Measurements from ENCODE around the gene FYN.

Gene FYN

DNA sequence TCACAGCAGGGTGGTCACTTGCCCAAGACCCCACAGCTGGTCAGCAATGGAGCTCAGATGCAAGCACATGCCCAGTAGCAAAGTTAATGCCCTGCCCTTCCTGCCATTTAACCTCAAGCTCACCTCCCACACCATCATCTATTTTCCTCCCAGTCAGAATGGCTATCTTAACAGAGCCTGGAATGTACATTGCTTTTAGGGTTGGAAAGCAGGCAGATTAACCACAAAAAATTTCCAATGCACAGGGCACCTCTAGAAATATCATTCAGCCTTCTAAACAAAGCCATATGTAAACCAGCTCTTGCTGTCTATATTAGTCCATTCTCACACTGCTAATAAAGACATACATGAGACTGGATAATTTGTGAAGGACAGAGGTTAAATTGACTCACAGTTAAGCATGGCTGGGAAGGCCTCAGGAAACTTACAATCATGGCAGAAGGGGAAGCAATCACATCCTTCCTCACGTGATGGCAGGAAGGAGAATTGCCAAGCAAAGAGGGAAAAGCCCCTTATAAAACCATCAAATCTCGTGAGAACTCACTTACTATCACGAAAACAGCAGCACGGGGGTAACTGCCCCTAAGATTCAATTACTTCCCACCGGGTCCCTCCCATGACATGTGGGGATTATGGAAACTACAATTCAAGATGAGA, 106.9 kb downstream of the FYN start:
- no peak for DNase-seq

DNA sequence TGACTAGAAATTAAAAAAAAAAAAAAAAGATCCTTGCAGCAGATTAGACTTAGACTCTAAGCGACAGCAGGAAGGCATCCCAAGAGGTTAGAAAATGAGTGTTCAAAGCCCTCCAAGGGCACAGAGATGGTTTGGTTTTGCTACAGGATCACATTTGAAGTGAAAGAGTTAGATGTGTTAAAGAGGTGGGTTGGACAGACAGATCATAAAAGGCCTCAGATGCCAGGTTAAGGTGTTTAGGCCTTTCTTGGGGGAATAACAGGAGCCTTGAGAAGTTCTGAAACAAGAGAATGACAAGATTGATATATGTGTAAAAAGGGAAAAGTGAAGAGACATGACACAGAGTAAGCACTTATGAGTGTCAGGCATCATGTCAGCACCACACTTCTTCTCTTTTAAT, 107.5 kb downstream of the FYN start:
- no peak for DNase-seq

DNA sequence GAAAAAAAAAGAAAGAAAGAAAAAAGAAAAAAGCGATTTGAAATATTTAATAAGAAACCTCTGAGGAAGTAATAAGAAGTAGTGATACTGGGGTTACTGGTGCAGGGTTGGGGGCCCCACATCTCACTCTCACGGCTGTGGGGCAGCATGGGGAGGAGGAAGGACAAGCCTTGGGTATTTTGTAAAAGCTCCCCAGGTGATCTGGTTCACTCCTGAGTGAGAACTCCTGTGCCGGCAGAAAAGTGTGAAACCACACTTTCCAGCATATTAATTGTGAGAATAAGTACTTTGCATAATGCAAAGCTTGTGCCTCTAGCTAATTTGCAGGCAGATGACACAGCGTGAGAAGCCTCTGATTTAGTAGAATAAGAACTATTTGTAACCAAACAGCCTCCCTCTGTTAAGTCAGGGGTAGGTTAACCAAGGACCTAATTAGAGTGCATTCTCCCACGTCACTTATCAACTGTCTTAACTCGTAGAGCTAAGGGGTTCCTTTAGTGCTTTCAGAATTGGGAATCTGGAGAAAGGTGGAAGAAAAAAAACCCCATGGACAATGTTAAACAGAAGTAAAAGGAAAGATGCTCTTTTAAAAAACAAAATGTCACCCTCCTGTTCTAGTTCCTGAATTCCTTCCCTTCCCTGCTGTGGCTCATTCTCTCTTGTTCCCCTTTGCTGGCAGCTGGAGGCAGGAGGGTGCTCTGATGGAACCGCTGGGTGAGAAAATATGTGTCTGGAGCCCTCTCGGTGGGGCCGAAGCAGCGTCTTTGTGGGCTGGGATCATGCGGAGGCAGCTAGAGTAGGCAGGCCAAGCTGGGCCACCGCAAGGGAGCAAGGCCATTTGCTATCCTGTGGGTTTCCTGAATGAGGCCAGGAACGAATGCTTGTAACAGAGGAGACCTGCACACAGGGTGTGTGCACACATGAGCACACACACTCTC, 108.7 kb downstream of the FYN start:
- peak; percentile 68 for DNase-seq

DNA sequence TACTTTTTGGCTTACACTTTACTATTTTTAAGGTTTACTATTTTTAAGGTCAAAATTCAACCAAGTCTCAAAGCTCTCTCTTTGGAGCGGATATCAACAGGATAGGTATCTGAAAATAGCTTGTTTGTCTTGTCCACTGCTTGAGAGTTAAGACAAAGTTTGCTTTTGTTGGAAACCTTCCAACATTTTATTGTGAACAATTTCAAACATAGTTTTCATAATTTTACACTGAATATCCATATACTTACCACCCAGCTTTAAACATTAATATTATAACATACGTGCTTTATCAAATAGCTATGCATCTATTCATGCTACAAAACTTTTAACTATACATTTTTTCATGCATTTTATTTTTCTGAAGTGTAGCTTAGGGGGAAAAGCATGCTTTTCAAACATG, 109.9 kb downstream of the FYN start:
- DNase-seq = no peak

DNA sequence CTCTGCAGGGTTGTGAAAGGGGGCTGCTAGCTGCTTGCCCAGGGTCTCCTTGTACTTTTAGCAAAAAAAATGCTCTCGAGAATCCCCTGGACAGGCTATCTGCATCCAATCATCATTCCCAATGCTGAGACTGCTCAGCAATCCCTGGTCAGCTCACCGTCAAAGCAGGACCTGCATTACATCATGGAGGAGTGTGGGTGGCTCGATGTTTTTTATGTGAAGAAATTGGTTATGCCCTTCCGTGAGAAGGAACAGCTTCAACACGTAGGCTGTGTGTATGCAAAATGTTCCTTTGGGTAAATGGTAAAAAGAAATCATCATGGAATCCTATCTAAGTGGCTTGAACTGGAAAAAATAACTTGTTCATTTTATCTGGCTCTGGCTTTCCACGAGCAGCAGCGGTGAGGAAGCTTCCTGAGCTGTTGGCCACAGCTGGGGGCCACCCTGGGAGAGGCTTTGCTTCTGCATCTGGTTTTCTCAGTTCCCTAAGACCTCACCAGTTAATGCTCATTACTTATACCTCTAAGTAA, 111.4 kb downstream of the FYN start:
- peak; percentile 62 for DNase-seq

DNA sequence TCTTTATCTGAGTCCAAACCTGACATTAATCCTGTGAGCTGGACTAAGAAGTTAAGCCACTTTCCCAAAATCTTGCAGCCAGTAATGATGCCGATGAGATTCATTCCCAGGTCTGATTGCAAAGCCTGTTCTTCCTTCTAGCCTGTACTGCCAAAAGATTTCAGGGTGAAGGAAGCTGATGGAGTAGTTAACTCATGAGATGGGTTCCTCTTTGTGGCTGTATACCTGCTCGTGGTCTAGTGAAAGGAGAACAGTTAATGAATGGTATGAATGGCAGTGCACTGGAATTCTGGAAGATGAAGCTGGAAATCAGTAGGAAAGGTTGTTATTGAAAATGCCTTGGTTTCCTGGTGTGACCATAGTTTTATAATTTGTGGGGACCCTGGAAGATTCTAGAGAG, 112.0 kb downstream of the FYN start:
- no peak for DNase-seq

DNA sequence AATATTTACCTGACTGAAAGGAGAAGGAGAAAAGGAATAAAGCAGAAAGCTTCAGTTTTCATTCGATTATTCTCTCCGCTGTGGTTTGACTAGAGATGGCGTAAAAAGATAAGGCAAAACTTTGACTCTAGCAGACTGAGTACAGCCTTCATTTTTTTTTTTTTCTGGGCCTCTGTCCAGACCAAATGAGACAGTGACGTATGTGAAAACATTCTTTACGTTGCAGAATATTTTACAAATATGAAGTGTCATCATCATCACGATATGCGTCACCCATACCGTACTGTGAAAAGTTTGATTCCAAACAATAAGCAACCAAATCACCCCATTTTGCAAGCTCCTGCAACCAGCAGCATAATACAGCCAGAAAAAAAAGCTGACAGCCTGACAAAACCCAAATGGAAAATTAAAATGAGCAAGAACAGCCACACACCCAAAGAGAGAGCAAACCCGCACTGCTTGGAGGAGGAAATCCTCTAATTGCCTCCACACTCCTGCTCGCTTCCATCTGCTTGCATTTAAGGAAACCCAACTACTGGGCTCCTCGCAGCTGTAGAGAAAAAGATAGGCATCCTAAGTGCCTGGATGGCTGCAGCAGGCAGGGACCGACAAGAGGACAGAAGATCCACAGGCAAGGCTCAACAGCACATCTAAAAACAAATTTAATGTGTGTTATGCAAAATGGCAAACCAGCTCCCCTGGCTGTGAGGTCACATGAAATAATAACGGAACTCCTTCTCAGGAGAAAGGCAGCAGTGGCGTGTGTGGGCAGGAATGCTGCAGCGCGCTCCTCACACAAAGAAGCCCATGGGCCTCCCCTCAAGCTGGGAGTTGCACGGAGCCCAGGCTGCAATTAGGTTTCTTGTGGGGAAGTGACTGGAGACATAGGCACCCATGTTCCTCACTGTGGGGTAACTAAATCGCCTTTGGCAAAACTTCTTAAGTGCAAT, 113.1 kb downstream of the FYN start:
- DNase-seq = peak; percentile 36

DNA sequence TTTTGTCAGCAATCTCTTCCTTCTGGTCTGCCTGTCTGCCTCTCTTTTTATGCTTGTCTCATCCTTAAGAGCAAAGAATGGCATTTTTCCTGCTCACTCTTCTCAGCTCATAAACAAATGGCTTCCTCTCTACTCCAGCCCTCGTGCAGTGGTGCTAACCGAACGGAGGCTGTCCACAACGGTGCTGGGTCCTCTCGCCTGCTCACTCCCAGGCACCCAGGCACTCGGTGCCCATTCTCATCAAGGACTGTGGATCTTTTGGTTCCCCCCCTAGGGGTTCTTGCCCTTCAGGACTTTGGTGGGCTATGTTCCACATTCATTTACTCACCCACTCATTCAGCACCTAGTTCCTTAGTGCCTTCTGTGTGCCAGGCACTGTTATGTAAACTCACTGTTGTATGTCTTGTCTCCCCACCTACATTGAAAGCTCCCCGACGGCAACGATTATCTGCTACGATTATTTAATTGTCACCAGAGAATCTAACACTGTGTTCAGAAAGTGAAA, 113.9 kb downstream of the FYN start:
- no peak for DNase-seq

DNA sequence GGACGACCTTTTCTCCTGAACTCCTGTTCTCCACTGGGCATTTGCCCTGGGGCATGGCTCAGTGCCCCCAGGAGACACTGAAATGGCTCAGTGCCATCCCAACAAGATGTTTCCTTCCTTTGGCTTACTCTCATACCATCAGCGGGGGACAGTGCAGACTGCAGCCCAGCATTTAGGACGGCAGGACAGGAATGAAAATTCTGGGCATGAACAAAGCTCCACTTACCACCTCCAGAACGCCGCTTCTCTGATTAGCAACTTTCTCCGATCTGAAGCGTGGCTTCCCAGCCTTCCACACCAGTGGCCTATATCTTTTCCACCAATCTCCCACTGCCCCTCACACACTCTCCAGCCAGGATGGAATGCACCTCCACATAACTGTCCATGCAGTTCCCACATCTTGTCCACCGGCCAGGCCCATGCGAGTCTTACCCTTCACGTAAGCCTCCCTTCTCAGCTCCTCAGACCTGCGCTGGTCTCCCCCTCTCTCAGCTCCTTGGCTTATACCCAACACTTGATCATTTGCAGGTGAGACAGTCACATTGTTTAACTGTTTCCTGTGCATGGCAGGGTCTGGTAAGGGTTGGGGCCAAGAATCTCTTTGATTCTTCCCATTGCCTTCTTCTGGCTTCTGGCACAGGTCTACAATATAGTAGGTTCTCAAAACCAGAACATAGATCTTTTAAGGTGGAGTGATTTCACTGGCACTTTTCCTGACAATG, 114.5 kb downstream of the FYN start:
- no peak for DNase-seq

DNA sequence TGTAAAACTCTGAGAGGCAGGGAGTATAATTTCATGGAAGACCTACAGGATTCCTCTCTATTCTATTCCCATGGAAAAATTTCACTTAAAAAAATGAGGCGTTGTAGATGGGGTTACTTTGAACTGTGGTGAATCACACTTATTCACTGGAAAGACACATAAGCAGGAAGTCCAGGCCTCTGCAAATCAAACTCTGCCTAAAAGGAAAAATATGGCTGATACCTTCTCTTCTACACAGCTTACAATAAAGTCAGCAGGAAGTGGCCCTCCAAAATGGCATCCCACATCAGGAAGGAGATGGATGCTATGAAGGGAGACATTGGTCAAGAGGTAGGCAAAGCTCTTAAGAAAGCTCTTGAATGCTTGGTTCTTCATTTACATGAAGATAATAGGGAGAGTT, 115.9 kb downstream of the FYN start:
- DNase-seq = no peak

DNA sequence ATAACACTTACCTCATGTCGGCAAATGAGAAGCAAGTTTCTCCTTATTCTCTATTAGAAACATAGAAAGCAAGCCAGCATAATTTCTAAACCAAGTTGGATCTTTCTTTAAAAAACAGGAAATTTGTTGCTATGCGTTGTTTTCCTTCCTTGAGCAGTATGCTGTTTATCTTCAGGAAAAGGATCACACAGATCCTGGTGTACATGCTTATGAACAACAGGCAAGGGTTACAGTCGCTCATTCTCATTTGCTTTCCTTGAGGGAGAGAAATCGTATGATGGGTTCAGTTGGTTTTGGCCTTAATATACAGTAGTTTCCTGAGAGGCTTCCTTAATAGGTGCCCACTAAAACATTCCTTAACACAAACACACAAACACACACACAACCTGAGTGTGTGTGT, 118.8 kb downstream of the FYN start:
- DNase-seq = no peak

DNA sequence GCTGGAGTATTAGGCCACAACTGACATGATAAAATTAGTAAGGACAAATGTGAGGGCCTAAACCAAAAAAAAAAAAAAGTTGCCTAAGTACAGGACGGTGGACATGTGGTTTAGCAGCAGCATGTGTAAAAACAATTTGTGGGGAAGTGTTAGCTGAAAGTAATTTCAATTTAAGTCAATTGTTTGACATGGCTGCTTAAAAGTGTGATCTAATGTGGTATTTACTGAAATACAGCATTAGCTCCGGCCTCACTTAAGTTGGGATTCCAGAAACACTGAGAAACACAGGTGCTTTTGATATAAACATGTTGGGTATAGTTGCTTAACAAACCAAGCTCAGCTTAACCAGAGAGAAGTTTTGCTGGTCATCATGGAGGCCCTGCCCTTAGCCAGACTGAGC, 119.7 kb downstream of the FYN start:
- DNase-seq = no peak

DNA sequence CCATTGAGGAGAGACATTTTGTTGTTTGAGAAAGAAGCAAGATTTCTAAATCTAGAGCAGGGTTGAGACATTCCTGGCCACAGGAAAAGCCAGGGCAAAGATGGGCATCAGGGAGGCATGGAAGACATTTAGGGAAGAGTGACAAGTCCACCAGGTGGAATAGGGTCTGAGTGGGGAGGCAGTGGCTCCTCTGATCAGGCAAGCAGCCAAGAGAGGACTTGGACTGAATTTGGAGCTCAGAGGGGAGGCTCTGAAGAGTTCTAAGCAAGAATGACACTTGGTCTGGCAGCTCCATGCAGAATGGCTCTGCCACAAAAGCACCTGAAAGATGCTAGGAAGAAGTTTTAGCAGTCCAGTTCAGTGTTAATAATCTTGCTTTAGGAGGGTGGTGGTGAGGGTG, 120.8 kb downstream of the FYN start:
- no peak for DNase-seq

DNA sequence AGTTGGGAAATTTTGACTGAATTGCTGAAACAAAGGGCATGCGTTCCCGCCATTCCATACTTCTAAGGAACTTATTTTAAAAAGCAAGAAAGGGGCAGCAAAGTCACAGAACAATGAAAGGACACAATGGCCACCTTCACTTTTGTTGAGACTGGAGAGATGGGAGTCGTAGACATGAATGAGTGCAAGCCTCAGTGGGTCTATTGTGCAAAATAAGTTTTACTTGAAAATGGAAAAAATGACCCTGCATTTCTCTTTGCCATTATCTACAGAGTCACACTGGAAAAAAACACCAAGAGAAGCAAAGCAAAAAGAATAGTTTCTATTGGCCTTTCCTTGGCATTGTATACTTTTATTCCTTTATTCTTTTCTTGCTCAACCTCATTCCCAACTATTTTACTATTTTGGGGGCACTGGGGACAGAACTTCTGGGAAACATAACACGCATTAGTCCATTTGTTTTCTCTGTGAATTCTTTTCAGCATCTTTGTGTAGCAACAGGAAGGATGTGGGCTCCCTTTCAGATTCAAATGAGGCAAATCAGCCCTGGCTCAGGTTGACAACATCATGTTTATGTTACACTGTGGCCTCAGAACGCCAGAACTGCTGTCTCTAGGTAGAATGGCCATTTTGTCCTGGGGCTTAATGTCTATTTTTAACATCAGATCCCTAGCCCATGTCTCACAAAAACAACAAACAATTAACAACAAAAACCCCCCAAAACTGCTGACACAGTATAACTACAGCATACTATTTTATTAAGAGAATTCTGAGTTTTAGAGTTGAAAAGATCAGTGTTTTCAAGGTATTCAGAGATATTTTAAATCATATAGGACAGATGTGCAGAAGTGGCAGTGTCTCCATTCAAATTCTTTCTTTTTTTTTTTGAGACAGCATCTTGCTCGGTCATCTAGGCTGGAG, 122.2 kb downstream of the FYN start:
- DNase-seq = peak; percentile 51

DNA sequence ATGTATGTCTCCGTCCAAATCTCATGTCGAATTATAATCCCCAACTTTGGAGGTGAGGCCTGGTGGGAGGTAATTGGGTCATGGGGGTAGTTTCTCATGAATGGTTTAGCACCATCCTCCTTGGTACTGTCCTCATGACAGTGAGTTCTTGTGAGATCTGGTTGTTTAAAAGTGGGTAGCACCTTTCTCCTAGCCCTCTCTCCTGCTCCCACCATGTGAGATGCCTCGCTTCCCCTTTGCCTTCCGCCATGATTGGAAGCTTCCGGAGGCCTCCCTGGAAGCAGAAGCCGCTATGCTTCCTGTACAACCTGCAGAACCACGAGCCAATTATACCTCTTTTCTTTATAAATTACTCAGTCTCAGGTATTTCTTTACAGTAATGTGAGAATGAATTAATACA, 123.1 kb downstream of the FYN start:
- DNase-seq = no peak

DNA sequence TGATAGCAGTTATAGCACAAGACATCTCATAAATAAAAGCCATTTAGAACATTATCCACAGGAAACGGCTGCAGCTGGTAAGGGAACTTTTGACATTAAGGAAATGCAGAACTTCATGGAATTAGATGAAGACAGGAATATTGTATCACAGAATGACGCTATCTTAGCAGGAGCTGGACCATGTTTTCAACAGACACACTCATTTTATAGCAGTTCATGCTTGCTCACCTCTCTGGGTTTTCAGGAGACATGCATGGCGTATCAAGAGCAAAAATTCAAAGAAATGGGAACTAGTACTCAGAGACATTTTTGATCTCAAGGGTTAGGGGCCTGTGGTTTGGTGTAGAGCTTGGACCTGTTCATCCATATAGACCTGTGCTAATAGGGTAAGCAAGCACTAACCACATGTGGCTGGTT, 125.0 kb downstream of the FYN start:
- DNase-seq = no peak

DNA sequence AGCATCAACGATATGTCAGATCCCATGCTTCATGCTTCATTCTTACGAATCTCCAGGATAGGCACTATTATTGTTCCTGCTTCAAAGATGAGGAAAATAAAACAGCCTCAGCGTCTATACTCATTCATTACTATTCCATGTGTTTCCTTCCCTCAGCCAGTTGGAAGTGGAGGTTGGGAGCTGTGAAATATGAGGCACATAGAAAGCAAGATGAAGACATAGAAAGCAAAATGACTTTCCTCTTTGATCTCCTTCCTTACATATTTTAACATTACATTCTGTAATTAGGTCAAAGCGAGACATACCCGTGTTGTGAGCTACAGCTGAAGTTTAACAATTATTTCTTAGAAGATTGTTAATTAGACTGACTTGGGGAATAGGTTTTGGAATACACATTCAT, 125.4 kb downstream of the FYN start:
- DNase-seq = no peak

DNA sequence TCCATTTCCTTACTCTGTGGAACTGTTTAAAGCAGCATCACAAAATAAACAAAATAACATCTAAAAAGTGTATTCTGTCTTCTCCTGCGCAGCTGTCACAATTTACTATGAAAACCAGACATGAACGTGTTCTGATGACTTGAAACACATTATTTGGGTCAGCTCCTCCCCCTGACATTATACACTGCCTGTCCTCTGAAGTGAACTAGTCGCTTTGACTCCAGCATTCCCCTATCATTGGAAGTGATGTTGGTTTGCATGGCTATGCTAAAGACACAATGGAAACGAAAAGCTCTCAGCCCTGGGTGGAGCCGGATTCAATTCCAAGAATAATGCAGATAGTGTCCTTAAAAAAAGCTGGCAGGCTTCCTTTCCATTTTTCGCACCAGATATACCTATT, 125.9 kb downstream of the FYN start:
- no peak for DNase-seq

DNA sequence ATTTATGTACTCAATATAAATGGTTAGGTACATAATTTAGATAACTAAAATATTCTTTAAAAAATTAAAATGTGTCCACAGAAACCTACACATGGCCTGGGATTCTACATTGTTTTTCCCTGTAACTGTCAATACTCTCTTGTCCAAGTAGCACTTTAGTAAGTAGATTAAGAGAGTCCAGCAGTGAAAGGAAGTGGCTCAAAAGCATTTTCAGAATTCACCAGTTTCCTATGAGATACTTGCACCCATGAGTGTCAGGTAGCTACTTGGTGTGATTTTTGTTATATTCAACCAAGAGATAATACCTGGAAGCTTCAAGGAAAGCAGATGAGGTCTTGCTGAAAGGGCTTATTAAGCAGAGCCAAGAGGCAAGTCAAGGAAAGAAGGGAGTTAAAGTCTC, 126.3 kb downstream of the FYN start:
- no peak for DNase-seq

DNA sequence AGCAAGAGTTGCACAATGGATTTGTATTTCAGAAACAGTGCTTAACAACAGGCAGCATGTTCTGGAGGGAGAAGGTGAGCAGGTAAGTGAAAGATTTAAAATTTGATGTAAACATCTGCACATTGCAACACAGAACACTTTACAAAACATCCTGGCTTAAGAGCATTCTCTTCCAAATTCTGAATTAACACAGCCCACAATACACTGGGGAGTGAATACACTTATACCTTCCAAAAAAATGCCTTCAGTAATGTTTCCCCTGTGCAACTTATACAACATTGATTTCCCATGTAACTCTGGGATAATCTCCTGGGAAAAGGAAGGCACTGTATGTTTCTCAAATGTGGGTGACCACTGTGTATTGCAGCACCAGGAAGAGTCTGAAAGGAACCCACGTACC, 127.6 kb downstream of the FYN start:
- no peak for DNase-seq

DNA sequence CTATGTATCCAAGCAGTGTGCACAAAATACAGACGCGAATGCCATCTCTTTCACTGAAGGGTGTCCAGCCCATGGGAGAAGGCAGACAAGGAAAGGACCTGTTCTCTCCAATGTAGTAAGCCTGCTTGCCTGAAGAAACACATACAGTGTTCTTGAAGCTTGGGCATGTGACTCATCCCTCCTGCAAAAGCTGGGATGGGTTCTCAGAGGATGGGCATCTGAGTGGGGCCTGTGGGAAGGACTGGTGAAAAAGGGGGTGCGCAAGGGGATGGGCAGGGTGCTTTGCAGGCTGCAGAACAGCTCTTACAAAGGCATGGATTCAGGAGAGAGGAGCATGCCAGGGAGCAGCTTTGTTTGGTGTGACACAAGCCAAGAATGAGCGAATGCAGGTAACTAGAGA, 128.1 kb downstream of the FYN start:
- no peak for DNase-seq
